Measurements from ENCODE around the gene CLDN7. TPM values are rescaled to one million over a fixed set of nuclear protein-coding genes. Genes with fewer than 3 reads are reported as not detected.
A peak's percentile ranks its signal among the peaks of the same experiment; 100 is the strongest.

CLDN7 gene, protein sequence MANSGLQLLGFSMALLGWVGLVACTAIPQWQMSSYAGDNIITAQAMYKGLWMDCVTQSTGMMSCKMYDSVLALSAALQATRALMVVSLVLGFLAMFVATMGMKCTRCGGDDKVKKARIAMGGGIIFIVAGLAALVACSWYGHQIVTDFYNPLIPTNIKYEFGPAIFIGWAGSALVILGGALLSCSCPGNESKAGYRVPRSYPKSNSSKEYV
- total RNA-seq: 22.2 TPM

DNA sequence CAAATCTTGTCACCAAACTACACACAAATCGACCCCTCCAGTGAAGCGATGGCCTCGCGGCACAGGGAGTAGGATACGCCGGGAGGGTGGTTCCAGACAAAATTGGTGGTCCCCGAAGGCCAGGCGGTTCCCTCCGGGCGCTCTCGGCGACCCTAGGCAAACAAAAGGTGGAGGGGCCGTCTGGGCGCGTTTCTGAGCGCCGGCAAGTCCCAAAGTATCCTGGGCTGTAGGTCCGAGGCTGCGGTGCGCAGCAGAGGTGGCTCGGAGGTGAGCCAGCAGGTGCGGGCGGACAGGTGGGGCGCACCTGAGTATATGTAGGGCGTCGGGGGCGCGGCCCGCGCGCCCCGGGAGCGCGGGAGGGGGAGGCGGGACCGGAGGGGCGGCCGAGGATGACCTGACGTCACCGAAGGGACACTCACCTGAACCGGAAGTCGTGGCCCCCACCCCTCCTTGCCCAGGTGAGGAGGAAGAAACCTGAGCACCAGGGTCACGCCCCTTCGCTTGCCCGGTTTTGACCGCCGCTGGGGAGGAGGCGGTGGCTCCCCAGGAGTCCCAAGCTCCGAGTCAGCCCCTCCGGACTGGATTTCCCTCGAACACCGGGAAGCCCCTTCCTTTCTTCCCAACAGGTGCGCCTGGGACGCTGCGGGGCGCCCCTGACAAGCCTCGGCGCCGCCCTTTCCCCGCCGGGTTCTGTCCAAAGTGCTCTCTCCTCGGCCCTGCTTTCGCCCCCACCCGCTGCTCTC lies at the start of gene CLDN7:
CLDN7 (minus strand) TSS at position 287 of the 743 bp plus-strand sequence. CDS start 435 bp downstream, outside the sequence.
- no peak for DNase-seq

DNA sequence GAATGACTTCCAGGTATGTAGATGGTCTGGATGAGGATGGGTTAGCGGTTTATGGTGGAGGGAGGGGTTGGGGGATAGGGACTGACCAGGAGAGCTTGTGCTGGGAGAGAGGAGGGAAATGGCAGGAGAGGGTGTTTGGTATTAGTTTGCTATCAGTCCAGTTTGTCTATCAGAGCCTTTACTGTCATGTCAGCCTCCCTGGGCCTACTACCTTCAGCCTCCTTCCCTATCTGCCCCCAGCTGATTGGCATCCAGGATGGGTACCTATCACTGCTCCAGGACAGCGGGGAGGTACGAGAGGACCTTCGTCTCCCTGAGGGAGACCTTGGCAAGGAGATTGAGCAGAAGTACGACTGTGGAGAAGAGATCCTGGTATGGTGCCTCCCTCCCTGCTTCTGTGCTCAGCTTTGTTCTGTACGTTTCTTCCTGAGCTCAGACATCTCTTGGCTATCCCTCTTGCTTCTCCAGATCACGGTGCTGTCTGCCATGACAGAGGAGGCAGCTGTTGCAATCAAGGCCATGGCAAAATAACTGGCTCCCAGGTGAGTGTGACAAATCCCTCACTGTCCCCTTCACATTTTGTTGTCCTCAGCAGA lies 48.9 kb upstream of the CLDN7 start:
- DNase-seq: no peak

DNA sequence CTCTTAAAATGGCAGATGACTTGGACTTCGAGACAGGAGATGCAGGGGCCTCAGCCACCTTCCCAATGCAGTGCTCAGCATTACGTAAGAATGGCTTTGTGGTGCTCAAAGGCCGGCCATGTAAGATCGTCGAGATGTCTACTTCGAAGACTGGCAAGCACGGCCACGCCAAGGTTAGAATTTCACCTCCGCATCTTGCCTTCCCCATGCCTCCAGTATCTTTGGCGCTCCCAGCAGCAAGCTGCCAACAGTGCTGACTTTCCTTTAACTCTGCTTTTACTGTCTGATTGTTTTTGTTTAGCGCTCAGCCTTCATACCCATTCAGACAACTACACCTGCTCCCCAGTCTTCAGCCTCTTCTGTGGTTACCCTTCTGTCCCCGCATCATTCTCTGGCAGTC lies 47.4 kb upstream of the CLDN7 start:
- no peak for DNase-seq

DNA sequence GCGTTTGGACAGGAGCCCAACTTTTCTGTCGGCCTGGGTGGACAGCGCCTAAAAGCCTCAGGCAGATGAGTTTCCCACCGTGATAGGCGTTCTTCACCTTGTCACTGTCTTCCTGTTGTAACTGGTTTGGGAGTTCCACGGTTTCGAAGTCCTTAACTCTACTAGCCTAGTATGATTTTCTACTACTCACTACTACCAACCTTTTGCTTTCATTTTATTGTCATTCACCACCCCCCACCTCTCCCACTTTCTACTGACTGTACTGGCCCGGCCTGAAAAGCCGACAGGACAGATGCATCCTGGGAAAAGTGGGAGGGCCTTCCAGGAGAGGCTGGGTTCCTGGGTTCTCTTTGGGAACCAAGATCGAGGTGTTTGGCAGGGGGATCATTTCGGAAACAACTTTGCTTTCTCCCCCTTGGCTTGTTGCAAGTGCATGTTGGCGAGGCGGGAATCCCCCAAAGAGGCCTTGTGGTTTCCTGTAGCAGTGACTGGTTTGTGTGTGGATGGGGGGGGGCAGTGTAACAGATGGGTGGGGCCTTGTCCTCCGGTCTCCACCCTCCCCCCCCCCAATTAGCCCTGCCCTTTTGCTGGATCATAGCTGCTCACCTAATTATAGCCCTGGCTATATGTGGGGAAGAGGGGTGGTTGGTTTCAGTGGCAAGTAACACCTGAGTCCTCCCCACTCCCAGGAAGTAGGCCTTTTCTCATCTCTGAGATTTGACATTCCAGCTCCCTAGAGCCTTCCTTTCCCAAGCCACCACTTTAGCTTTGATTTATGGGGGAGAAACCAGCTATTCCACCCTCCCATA lies 46.6 kb upstream of the CLDN7 start:
- peak; percentile 86 for DNase-seq

DNA sequence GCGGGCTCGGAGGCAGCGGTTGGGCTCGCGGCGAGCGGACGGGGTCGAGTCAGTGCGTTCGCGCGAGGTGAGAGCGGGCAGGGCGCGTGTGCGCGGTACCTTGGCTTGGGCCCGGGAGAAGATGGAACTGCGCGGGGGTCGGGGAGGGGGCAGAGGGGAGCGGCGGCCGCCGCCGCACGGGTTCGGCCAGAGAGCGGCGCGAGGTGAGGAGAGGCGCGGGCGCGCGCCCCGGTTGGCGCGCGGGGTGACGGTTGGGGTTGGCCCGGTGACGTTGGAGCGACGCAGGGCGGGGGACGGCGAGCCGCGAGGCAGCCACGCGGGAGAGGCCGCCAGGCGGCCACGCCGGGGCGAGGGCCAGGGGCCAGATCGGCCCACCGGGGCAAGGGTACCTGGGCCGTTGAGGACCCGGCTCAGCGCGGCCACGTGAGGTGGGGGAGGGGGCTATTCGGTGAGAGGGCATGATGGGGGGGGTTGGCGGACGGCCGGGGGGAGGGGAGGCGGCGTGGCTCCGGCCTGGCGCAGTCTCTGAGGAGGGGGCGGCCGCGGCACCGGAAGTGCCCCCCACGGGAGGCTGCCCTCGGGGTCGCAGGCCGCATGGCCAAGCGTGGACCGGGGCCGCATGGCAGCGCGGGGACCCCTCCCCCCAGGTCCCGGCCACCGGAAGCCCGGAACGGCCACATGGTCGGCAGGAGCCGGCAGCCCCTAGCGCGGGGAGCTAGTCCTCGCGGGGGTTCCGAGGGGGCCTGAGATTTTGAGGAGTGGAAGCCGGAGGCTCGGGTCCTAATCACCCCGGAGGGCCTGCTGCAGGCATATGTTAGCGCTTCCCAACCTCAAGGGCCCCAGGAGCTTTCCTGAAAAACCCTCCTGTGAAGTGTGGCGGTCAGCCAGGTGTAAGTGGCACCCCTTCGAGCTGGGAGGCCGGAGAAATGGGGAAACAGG lies 45.7 kb upstream of the CLDN7 start:
- peak; percentile 36 for DNase-seq

DNA sequence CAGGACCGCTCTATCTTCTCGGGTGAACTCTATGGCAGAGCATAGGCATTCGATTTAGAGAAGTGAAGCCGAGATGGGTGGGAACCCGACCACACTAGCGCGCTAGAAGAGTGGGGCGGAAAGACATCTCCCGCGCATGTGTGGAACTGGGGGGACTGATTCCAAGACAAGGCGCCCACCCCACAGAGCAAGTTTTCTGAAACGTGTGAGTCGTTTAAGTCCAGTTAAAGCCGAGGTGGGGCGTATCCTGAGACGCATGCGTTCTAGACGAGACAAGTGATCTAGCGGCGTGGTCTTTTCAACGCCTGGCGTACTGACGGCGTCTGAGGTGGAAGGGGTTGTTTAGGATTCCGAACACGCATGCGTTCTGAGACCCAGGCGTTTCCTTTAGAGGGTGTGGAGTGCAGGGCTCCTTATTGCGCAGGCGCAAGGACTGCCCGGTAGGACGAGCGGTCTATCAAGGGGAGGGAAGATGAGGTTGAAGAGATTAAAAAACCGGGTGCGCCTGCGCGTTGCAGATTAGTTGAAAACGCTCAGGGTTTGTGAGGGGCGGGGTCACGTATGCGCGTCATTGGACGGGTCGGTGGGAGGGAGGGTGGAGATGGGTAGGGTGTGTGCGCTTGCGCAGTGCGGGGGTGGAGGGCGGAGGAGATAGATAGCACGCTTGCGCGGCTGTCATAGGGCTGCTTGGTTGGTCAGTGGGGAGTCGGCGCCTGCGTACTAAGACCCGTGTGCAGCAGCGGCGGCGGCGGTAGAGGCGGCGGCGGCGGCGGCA lies 44.8 kb upstream of the CLDN7 start, which contains the start of gene EIF5A:
EIF5A (plus strand) TSS at position 718 of the 775 bp plus-strand sequence. CDS start 2,008 bp downstream, outside the sequence.
- peak; percentile 100 for DNase-seq

DNA sequence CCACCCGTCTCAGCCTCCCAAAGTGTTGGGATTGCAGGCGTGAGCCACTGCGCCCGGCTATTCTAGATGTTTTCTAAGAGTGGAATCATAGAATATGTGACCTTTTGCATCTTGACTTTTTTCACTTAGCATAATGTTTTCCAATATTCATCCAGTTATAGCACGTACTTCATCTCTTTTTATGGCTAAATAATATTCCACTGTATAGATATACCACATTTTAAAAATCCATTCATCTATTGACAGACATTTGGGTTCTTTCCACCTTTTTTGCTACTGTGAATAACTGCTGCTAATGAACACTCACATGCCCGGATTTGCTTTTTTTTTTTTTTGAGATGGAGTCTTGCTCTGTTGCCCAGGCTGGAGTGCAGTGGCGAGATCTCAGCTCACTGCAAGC lies 41.9 kb upstream of the CLDN7 start:
- DNase-seq: no peak

DNA sequence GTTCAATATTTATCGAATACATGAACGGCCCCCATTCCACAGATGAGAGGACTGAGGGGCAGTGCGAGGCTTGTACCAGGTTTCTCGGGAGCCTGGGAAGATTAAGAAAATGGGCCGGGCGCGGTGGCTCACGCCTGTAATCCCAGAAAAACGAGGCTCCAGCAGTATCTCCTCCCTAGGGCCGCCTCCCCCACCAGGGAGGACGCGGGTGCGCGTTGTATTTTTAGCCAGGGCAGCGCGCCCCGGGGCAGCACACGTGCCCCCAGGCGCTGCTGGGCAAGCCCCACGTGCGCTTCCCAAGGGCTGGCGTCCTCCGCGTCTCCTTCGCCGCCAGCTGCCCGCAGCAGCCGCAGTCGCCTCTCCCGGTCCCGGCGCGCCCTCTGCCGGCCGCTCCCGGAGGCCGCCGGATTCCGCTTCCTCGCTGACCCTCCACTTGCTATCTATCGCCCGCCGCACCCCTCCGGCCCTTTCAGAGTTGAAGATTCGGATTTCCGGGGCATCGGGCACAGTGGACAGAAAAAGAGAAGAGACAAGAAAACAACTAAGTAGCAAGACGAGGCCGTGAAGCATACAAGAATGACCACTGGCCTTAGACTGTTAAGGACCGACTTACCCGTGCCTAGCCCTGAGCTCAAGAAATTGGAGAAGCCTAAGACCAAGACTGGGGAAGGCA lies 34.0 kb upstream of the CLDN7 start:
- DNase-seq: peak; percentile 90

DNA sequence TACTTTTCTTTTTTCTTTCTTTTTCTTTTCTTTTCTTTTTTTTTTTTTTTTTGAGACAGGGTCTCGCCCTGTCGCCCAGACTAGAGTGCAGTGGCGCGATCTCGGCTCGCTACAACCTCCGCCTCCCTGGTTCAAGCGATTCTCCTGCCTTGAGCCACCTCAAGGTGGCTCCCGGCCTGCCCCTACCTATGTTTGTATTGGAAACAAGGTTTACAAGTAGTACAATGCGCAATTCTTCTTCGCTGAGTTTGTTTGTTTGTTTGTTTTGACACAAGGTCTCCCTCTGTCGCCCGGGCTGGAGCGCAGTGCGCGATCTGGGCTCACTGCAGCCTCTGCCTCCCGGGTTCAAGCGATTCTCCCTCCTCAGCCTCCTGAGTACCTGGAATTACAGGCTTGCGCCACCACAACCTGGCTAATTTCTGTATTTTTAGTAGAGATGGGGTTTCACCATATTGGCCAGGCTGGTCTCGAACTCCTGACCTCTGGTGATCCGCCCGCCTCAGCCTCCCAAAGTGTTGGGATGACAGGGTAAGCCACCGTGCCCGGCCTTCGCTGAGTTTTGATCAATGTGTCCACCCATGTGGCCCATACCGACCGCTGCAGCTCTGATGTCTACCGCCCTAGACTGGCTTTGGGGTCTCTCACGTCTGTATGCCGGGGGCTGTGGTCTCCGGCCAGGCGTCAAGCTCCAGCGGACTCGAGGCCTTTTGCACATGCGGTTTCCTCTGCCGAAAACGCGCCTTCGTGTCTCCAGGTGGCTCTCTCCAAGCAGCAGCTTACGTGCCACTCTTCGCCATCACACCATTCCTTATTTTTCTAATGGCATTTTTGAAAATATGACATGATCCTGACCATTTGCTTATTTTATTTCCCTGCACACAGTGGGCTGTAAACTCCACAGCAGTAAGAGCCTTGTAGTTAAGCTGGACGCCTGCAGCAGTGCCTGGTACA lies 33.2 kb upstream of the CLDN7 start:
- no peak for DNase-seq

DNA sequence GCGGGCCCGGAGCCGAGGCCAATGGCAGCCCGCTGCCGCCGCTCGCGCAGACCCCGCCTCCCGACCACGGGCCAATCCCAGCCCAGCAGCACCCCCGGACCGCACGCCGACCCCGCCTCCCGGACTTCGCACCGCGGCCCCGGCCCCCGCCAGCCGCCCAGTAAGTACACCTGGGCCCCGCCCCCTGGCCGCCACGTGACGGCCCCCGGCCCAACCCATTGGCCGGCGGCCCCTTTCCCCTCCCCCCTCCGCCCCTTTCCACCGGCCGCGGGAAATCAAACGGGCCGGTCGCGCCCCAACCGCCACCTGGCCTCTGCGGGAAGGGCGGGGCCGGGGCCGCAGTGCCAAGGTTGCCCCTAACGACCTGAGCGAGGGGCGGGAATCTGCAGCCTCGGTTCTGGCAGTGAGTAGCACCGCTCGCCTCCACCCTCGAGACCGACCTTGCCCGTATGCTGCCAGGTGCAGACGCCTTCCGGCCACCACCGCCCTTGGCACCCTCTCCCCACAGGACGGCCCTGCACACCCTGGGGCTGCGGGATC lies 32.4 kb upstream of the CLDN7 start, which contains the start of gene YBX2:
YBX2 (minus strand) TSS at position 26 of the 540 bp plus-strand sequence. CDS start 139 bp downstream, outside the sequence.
- DNase-seq: peak; percentile 67

DNA sequence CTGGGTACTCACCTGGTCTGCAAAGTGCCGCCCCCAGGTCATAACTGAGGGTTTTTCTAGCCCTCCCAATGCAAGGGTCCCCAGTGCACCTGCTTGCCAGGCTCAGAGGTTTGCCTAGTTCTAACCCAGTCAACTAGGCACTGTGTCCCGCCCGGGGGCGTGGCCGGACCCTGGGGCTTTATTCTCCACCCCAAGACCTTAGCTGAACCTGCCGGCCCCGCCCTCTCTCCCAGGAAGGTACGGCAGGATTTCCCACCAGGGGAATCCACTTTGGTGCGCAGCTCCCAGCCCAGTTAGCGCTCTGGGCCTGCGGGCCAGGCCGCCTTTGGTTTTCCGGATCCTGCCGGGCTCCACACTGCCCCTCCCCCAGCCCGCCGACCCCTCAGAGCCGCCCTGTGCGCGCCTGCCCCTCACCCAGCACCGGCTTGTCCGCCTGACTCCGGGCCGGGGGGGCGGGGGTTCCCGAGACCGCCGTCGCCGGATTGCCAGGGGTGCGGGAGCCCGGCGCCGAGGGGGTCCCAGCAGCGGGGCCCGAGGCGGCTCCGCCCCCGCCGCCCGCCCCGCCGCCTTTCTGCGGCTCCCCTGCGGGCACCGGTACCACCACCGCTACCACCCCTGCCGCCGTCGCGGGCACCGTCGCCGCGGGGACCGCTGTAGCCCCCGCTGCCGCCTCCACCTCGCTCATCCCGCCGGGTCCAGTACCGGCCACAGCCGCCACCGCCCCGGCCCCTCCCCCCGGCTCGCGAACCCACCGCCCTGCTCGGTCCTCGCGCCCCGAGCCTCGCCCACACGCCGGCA lies 31.7 kb upstream of the CLDN7 start:
- no peak for DNase-seq

DNA sequence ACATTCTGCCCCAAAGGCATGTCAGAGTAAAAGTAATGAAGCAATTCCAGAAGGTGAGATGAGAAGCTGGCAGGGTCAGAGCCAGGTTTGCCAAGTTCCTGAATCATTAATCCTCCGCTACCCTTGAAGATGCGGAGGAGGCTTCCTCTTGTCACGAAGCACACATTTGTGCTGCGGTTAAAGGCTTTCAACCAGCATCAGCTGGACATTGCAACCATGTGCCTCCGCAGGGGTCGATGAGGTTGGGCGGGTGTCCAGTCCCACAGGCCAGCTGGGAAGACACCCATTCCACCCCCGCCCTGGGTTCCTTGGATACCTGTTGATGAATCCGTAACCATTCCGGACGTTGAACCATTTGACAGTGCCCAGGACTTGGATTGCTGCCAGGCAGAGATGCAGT lies 30.9 kb upstream of the CLDN7 start:
- DNase-seq: no peak

DNA sequence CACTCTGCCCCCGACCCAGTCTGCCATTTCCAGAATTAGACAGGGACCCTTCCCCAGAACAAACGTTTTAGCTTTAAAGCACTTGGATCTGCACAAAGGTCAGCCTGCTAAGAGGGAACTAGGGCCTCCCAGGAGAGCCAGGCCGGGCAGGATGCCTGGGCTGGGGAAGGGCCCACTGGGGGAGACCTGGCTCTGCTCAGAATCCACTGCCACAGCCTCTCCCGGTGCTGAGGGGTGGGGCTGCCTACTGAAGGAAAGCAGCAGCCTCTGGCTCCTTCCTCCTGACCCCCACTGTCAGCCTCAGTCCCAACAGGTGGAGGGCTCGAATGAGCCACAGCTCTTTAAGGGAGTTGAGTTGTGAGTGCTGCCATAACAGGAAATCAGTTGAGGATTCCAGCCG lies 30.5 kb upstream of the CLDN7 start:
- DNase-seq: peak; percentile 27

DNA sequence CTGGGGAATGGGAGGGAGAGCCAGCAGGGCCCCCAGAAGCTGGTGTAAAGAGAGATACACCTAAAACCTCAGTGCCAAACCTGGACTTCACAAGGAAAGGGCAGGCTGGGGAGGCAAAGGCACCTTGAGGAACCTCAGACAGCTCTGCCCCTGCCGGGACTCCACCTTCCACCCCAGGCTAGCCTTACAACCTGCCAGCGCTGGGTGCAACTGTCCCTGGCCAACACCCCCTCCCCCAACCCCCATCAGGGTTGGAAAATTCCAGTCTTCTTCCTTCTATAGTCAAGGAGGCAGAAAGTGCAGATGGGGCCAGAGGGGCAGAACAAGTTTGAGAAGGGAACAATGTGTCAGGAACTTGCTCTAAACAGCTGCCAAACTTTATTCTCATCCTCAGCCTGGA lies 29.9 kb upstream of the CLDN7 start:
- DNase-seq: no peak

DNA sequence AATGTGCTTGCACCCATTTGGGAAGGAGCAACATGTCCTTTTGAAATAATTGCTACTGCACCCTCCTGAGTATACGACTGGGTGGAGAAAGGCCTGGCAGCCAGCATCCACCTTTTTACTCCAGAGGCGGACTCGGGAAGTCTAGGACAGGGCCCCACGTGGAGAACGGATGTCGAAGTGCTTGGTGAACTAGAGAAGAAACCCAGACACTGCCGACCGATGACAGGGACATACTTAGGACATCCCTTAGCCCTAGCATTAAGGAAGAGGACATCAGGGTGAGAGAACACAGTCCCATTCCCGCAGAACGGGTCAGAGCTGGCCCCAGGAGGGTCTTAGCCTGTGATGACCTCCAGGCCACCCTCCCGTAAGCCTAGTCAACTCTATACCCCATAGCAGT lies 28.4 kb upstream of the CLDN7 start:
- DNase-seq: no peak

DNA sequence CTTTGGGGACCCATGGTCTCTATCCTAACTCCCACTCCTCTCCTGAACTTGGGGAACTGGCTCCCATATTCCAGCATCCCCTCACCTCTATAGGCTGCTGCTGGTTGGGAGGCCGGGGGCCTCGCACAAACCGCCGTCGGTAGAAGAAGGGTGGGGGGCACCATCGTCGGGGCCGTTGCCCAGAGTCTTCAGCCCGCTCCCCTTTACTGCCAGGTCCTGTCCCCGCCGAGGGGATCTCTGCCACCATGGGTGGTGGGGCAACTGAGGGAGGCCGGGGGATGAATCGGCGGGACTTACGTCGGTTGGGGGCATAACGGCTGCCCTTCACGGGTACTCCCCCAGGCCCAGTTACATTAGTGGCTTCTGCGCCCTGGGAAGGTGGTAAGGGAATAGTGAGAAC lies 27.9 kb upstream of the CLDN7 start:
- DNase-seq: no peak

DNA sequence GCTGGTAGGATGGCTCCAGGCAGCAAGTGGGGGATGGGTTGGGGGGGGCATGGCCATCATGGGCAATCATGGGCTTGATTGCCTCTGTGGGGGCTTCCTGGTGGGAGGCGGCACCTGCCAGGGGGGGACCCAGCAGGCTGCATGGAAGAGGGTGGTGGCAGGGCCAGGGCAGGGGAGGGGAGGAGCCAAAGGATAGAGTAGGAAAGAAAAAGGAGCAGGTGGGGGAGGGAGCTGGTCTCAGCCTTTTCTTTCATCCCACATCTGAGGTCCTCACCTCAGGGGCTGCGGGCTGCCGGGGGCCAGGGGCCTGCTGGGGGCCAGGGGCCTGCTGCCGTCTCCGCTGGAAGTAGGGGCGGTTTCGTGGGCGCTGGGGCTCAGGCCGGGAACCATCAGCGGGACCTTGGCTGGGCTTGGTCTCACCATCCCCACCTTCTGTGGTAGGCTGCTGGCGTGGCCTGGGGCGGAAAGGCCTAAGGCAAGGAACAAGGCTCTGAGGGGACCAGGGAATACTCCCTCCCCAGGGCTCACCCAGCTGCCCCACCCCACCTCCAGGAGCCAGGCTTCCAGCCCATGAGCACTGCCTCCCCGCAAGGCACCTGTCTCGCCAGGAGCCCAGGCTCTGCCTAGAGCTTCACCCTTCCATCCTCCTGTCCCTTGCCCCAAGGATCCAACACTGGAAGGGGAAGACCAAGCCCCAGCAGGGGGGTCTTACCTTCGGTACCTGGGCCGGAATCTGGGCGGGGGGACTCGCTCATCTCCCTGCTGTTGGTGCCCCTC lies 27.2 kb upstream of the CLDN7 start:
- no peak for DNase-seq
